ENCODE results near the gene SRMS. TPM values are rescaled to one million over a fixed set of nuclear protein-coding genes. Genes with fewer than 3 reads are reported as not detected.

The SRMS gene
- total and polyA plus RNA-seq, 2 of the 13 experiments (the other 11 are each of a cell fraction or from before 2014, with no cell fraction given): not detected

DNA sequence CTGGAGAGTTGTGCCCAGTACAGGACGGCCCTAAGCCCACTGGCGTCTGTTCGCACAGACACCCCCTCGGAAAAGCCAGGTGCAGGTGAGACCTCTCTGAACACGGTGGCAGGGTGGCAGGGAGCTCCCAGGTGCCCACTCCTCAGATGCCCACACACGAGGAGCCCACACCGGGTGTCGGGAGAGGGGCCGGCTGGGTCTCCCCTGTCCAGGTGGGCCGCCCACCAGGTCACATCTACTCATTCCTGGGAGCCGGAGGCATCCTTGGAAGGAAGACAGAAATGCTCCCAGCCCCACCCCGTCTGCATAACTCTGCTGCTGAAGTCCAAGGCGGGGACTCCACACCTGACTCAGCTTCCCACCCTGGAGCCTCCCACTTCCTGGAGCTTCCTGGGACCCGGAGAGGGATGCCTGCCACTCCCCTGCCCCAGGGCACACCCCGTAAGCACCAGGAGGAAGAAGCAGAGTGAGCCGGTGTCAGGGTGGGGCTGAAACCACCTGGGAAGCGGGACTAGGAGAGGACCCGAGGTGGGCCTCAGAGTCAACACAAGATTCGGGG lies 2.5 kb downstream of the SRMS start (continued):
- TF ChIP-seq ZNF501 (CRISPR knock-in tag; IDR thresholded peaks at IDR 0.05) (0 out of 2 replicates have a peak, but pooled peaks have one; percentile 41), RFX3 (CRISPR knock-in tag; IDR thresholded peaks at IDR 0.05) (no peak), ZNF431 (CRISPR knock-in tag; IDR thresholded peaks at IDR 0.05; ENCODE audit: borderline replicate concordance, low read depth) (0 out of 2 replicates have a peak, but pooled peaks have one; percentile 33), ZNF460 (CRISPR knock-in tag; IDR thresholded peaks at IDR 0.05; ENCODE audit: borderline replicate concordance) (no peak), KDM3A (CRISPR knock-in tag; IDR thresholded peaks at IDR 0.05; ENCODE audit: low read depth) (no peak)

DNA sequence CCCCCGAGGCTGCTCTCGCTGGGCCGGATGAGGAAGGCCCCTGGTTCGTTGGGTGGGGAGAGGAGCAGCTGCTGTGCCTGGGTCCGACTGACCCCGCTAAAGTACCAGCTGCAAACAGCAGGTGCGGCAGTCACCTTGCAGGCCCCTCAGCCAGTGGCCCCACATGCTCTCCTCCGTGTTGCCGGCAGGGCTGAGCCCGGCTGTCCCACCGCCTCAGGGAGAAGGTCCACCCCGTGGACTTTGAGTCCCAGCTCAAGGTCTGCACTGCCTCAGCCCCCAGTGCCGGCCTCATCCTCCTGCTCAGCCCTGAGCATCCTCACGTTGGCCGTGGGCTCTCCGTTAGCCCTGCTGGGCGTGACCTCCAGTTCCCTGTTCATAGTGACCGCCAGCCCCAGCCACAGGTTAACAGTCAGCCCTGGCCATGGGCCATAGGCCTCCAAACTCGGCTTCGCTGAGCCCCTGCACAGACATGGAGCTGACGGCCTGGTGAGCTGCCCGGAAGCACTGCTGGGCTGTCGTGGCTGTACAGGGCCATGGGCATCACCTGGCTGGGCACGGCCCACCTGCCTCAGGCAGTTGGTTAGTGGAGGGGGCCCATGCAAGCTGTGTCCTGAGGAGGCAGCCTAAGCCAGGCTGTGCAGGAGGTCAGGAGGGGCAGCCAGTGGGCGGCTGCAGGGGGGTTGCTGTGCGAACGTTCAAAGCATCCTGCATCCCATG lies 3.1 kb downstream of the SRMS start:
- DNase-seq (ENCODE audit: low spot score) (peak; percentile 39), FAIRE-seq (peak; percentile 32), ATAC-seq (peak; percentile 44)
- CTCF ChIA-PET (ENCODE audit: low intra/inter-chr PET ratio, low total read pairs): no interaction called here
- H3K9me3 ChIP-seq (ENCODE audit: low read length): no peaks in the 10 kb centered on the region
- H3K4me3 ChIP-seq (replicated peaks in 1 of 3; ENCODE audit: insufficient read depth in 1 of 3, low read depth in 2 of 3, low read length in 3 of 3): peak overlapping the region in 1 of 3 experiments; percentile 41; a peak in 1 of 6 replicates
- H3K4me2 ChIP-seq (ENCODE audit: low read depth, low read length): peak overlapping the region; percentile 42
- H3K9ac ChIP-seq (ENCODE audit: insufficient read depth, low read depth, low read length): no peak overlapping the region
- WGBS (ENCODE audit: low lambda C conversion rate): 6% methylated on average over 19 of the region's 27 CpGs
- no peaks in the 10 kb centered on the region; the same call in 1 of the 2 replicates for H4K20me1 ChIP-seq (ENCODE audit: insufficient read depth, low read length)
- H2AFZ ChIP-seq (ENCODE audit: low read length): no peak overlapping the region
- in situ Hi-C loops (cut with HindIII; ENCODE audit: extremely low pct_ligation_motif_present, low pct_unique_long_range_greater_than_20kb): no loop called here
- no peak overlapping the region for H3K27ac ChIP-seq (ENCODE audit: extremely low read length, insufficient read depth, low read length)
- H3K27me3 ChIP-seq (ENCODE audit: control insufficient read depth in 1 of 2, insufficient read depth in 2 of 2, low read length in 2 of 2): peaks cover 51 to 92% of the 10 kb centered on the region in 2 experiments
- no peaks in the 10 kb centered on the region for H3K36me3 ChIP-seq (replicated peaks in 1 of 2; ENCODE audit: control insufficient read depth in 1 of 2, insufficient read depth in 2 of 2, low read length in 2 of 2)
- no peaks in the 10 kb centered on the region for H3K79me2 ChIP-seq (ENCODE audit: insufficient read depth, low read length)
- BruUV-seq (replicated peaks): no TSS peak
- POLR2A ChIA-PET: interaction anchor here (0.8 to 1.2 kb wide), 4 partner anchors 8 to 98 kb away, joined by 3 to 4 read pairs (median 4); partner anchors contain the start of gene HELZ2
- peaks cover 30% of the 10 kb centered on the region for H3K4me1 ChIP-seq (ENCODE audit: insufficient read depth, low read length)
- intact Hi-C loops (cut with micrococcal nuclease; ENCODE audit: unreplicated experiment): no loop called here
- TF ChIP-seq TCF12 (IDR thresholded peaks at IDR 0.05) (no peak), TCF12 (CRISPR knock-in tag; IDR thresholded peaks at IDR 0.05) (no peak), NAIF1 (CRISPR knock-in tag; IDR thresholded peaks at IDR 0.05; ENCODE audit: borderline replicate concordance) (no peak), JDP2 (CRISPR knock-in tag; IDR thresholded peaks at IDR 0.05; ENCODE audit: borderline replicate concordance) (no peak), PCBP2 (optimal IDR thresholded peaks at IDR 0.05; ENCODE audit: low read depth, low read length, poor library complexity, severe bottlenecking) (no peak), FOXC1 (CRISPR knock-in tag; IDR thresholded peaks at IDR 0.05; ENCODE audit: borderline replicate concordance) (peak; percentile 64; the same call in 1 of the 2 replicates), GZF1 (CRISPR knock-in tag; IDR thresholded peaks at IDR 0.05) (no peak), MZF1 (CRISPR knock-in tag; IDR thresholded peaks at IDR 0.05; ENCODE audit: borderline replicate concordance) (0 out of 2 replicates have a peak, but pooled peaks have one; percentile 36), MTERF4 (CRISPR knock-in tag; IDR thresholded peaks at IDR 0.05) (no peak), SP2 (CRISPR knock-in tag; IDR thresholded peaks at IDR 0.05) (peak; percentile 28; the same call in 1 of the 2 replicates), MED8 (CRISPR knock-in tag; IDR thresholded peaks at IDR 0.05; ENCODE audit: insufficient replicate concordance) (no peak), ZNF598 (CRISPR knock-in tag; IDR thresholded peaks at IDR 0.05; ENCODE audit: borderline replicate concordance) (peak; percentile 59; the same call in 1 of the 2 replicates), MIER3 (CRISPR knock-in tag; IDR thresholded peaks at IDR 0.05; ENCODE audit: borderline replicate concordance) (no peak)
- TF ChIP-seq, protein P1, sequence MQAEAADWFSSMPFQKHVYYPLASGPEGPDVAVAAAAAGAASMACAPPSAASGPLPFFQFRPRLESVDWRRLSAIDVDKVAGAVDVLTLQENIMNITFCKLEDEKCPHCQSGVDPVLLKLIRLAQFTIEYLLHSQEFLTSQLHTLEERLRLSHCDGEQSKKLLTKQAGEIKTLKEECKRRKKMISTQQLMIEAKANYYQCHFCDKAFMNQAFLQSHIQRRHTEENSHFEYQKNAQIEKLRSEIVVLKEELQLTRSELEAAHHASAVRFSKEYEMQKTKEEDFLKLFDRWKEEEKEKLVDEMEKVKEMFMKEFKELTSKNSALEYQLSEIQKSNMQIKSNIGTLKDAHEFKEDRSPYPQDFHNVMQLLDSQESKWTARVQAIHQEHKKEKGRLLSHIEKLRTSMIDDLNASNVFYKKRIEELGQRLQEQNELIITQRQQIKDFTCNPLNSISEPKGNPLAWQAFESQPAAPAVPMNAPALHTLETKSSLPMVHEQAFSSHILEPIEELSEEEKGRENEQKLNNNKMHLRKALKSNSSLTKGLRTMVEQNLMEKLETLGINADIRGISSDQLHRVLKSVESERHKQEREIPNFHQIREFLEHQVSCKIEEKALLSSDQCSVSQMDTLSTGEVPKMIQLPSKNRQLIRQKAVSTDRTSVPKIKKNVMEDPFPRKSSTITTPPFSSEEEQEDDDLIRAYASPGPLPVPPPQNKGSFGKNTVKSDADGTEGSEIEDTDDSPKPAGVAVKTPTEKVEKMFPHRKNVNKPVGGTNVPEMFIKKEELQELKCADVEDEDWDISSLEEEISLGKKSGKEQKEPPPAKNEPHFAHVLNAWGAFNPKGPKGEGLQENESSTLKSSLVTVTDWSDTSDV (CRISPR knock-in tag; IDR thresholded peaks at IDR 0.05): no peak
